ENCODE results near the gene HDAC9. TPM values are rescaled to one million over a fixed set of nuclear protein-coding genes. Genes with fewer than 3 reads are reported as not detected.
A peak's percentile ranks its signal among the peaks of the same experiment; 100 is the strongest.

HDAC9 gene
- total RNA-seq, 4 donors from 2014 or later: 10.3 to 48.4 (median 12.2) TPM

GRCh38 chr7:18521236-18521589 is 25.7 kb downstream of the HDAC9 start:
- 80 to 83% methylated on average over 3 of the region's 3 CpGs for WGBS, 2 donors
- Histone ChIP-seq H3K27me3 (no peaks in the 10 kb centered on the region), H3K27ac (peak overlapping the region in 2 of 4 donors; percentile 44 to 50), H3K4me3 (no peak overlapping the region), H3K4me1 (no peaks in the 10 kb centered on the region), H3K36me3 (no peaks in the 10 kb centered on the region), H3K9me3 (no peaks in the 10 kb centered on the region)
- no peak for DNase-seq (ENCODE audit: low spot score in 2 of 2)
- TF ChIP-seq, protein P1, sequence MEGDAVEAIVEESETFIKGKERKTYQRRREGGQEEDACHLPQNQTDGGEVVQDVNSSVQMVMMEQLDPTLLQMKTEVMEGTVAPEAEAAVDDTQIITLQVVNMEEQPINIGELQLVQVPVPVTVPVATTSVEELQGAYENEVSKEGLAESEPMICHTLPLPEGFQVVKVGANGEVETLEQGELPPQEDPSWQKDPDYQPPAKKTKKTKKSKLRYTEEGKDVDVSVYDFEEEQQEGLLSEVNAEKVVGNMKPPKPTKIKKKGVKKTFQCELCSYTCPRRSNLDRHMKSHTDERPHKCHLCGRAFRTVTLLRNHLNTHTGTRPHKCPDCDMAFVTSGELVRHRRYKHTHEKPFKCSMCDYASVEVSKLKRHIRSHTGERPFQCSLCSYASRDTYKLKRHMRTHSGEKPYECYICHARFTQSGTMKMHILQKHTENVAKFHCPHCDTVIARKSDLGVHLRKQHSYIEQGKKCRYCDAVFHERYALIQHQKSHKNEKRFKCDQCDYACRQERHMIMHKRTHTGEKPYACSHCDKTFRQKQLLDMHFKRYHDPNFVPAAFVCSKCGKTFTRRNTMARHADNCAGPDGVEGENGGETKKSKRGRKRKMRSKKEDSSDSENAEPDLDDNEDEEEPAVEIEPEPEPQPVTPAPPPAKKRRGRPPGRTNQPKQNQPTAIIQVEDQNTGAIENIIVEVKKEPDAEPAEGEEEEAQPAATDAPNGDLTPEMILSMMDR (IDR thresholded peaks at IDR 0.05): no peak
- TF ChIP-seq EP300 (IDR thresholded peaks at IDR 0.05) (no peak), POLR2A (IDR thresholded peaks at IDR 0.05) (no peak)

DNA sequence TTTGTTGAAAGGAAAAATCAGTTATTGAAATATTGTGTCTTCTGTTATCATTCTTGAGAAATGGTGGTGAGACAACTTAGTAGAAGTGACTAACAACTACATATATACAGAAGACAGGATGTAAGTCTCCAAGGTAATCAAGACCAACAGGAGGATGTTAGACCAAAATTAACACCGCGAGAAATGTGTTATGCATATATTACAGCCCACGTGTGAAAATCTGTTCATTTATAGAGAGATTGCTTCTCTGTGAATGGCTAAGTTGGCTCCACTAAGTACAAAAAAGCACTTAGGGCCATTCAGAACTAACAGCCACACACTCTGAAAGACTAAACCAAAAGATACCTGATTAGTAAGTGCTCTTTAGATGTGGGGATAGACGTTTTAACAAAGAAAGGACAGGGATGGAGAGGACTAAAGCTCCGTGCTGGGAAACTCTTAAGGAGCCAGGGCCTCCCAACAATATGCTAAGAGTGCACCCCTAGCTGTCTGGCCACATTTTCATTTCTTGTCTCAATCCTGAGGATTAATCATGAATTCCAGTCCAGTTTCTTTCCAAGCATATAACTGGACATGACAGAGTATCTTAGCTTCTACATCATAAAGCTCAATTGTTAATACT is 26.5 kb downstream of the HDAC9 start:
- Histone ChIP-seq H3K9me3 (no peaks in the 10 kb centered on the region), H3K36me3 (no peaks in the 10 kb centered on the region), H3K27ac (no peak overlapping the region), H3K4me1 (no peaks in the 10 kb centered on the region), H3K27me3 (no peaks in the 10 kb centered on the region), H3K4me3 (no peak overlapping the region)
- DNase-seq (ENCODE audit: low spot score in 2 of 2): no peak
- WGBS, 2 donors: 80 to 86% methylated on average over 5 of the region's 5 CpGs
- TF ChIP-seq EP300 (IDR thresholded peaks at IDR 0.05) (no peak), POLR2A (IDR thresholded peaks at IDR 0.05) (no peak)
- TF ChIP-seq, protein P1 (IDR thresholded peaks at IDR 0.05): no peak

DNA sequence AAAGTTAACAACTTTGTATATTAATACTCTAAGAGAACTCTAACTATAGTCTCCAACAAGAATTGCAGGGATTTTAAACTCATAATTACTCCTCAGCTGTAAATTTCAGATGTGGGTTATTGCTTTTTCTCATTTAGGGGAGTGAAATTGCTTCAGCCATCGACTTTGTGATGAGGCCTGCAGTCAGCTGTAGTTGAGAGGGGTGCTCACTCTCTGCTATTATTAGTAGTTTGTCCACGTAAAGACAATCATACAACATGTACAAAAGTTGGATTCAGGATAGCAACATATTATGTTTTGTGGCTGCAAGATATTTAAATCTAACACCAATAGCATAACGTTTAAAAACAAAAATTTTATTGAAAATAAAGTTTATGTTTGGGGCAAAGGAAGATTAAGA is 28.7 kb downstream of the HDAC9 start:
- no peak for DNase-seq (ENCODE audit: low spot score in 2 of 2)
- Histone ChIP-seq H3K27ac (no peak overlapping the region), H3K9me3 (no peaks in the 10 kb centered on the region), H3K4me1 (peaks cover 0 to 4% (median 0%) of the 10 kb centered on the region in 4 donors), H3K27me3 (no peaks in the 10 kb centered on the region), H3K4me3 (no peak overlapping the region), H3K36me3 (no peaks in the 10 kb centered on the region)
- 85 to 91% methylated on average over 3 of the region's 3 CpGs for WGBS, 2 donors
- TF ChIP-seq, protein P1 (IDR thresholded peaks at IDR 0.05): no peak

- no peaks in the 10 kb centered on the region for H3K27me3 ChIP-seq
- H3K4me1 ChIP-seq: peaks cover 0 to 5% (median 0%) of the 10 kb centered on the region in 4 donors
- no peaks in the 10 kb centered on the region for H3K36me3 ChIP-seq
- no peak overlapping the region for H3K27ac ChIP-seq
- no peak overlapping the region for H3K4me3 ChIP-seq
- DNase-seq (ENCODE audit: low spot score in 2 of 2): no peak
- TF ChIP-seq, protein P1 (IDR thresholded peaks at IDR 0.05): no peak
- TF ChIP-seq EP300 (IDR thresholded peaks at IDR 0.05) (no peak), POLR2A (IDR thresholded peaks at IDR 0.05) (no peak)
- no peaks in the 10 kb centered on the region for H3K9me3 ChIP-seq
Measured at GRCh38 chr7:18526368-18526878, 30.9 kb downstream of the HDAC9 start.

- no peaks in the 10 kb centered on the region for H3K9me3 ChIP-seq
- WGBS, 2 donors: 64 to 72% methylated on average over 1 of the region's 1 CpG
- DNase-seq (ENCODE audit: low spot score in 2 of 2): no peak
- H3K4me3 ChIP-seq: no peak overlapping the region
- H3K4me1 ChIP-seq: peaks cover 0 to 5% (median 0%) of the 10 kb centered on the region in 4 donors
- H3K27ac ChIP-seq: peak overlapping the region in 1 of 4 donors; percentile 9
- H3K27me3 ChIP-seq: no peaks in the 10 kb centered on the region
- TF ChIP-seq EP300 (IDR thresholded peaks at IDR 0.05): no peak
- TF ChIP-seq, protein P1 (IDR thresholded peaks at IDR 0.05): no peak
- TF ChIP-seq POLR2A (IDR thresholded peaks at IDR 0.05): no peak
- no peaks in the 10 kb centered on the region for H3K36me3 ChIP-seq
Measured at GRCh38 chr7:18529239-18529638, 33.7 kb downstream of the HDAC9 start.
